H9 (cell line): Measurements from ENCODE around the gene PPP2R2B. TPM values are rescaled to one million over a fixed set of nuclear protein-coding genes. Genes with fewer than 3 reads are reported as not detected.

Source experiments
- DNase-seq: peaks from one replicate; pipeline ENCODE4 v3.0.0-alpha.2; 2017
- H2AFZ ChIP-seq: one replicate; pipeline ENCODE4 v1.6.1; 2013; ENCODE audit warnings: mild to moderate bottlenecking, low read length, control low read depth, moderate library complexity
- H2AK5ac ChIP-seq: 2 replicates; pipeline ENCODE4 v1.6.1; 2013; ENCODE audit warnings: low read length, control low read depth, mixed read lengths; ENCODE audit not compliant: insufficient read length
- H2BK120ac ChIP-seq: one replicate; pipeline ENCODE4 v1.6.1; 2013; ENCODE audit warnings: low read depth, mild to moderate bottlenecking, low read length, control low read depth, inconsistent platforms; ENCODE audit not compliant: poor library complexity, severe bottlenecking
- H2BK12ac ChIP-seq: 2 replicates; pipeline ENCODE4 v1.6.1; 2013; ENCODE audit warnings: low read length, control low read depth, mixed read lengths, low read depth; ENCODE audit not compliant: insufficient read length
- H2BK15ac ChIP-seq: 2 replicates; pipeline ENCODE4 v1.6.1; 2013; ENCODE audit warnings: low read depth, low read length, control low read depth
- H2BK20ac ChIP-seq: one replicate; pipeline ENCODE4 v1.6.1; 2013; ENCODE audit warnings: low read depth, mild to moderate bottlenecking, low read length, control low read depth, inconsistent platforms; ENCODE audit not compliant: poor library complexity, severe bottlenecking
- H2BK5ac ChIP-seq: 2 replicates; pipeline ENCODE4 v1.6.1; 2013; ENCODE audit warnings: low read length, control low read depth, mixed read lengths; ENCODE audit not compliant: insufficient read length
- H3K14ac ChIP-seq: 2 replicates; pipeline ENCODE4 v1.6.1; 2013; ENCODE audit warnings: low read length, control low read depth; ENCODE audit not compliant: insufficient read depth
- H3K18ac ChIP-seq: 2 replicates; pipeline ENCODE4 v1.6.1; 2013; ENCODE audit warnings: low read depth, mild to moderate bottlenecking, mixed read lengths, low read length, control low read depth; ENCODE audit not compliant: insufficient read length
- H3K23ac ChIP-seq: 2 replicates; pipeline ENCODE4 v1.6.1; 2013; ENCODE audit warnings: low read length, control low read depth, mixed read lengths, low read depth; ENCODE audit not compliant: insufficient read length
- H3K23me2 ChIP-seq: 2 replicates; pipeline ENCODE4 v1.6.1; 2013; ENCODE audit warnings: low read depth, mild to moderate bottlenecking, mixed read lengths, low read length, control low read depth; ENCODE audit not compliant: insufficient read length, poor library complexity, severe bottlenecking
- H3K27ac ChIP-seq: 2 replicates; pipeline ENCODE4 v1.5.1; 2013; ENCODE audit warnings: low read length, control low read depth, mixed read lengths, low read depth; ENCODE audit not compliant: insufficient read length
- H3K27me3 ChIP-seq: 2 replicates; pipeline ENCODE4 v1.6.1; 2013; ENCODE audit warnings: low read length, control low read depth, inconsistent platforms; ENCODE audit not compliant: insufficient read depth
- H3K4ac ChIP-seq: 2 replicates; pipeline ENCODE4 v1.6.1; 2013; ENCODE audit warnings: low read depth, mild to moderate bottlenecking, control low read depth, inconsistent platforms, low read length, moderate library complexity
- H3K4me1 ChIP-seq: 2 replicates; pipeline ENCODE4 v1.6.1; 2013; ENCODE audit warnings: low read length, control low read depth, inconsistent platforms; ENCODE audit not compliant: insufficient read depth
- H3K4me2 ChIP-seq: 2 replicates; pipeline ENCODE4 v1.6.1; 2013; ENCODE audit warnings: low read length, control low read depth, mixed read lengths; ENCODE audit not compliant: insufficient read length, insufficient read depth
- H3K56ac ChIP-seq: 2 replicates; pipeline ENCODE4 v1.6.1; 2013; ENCODE audit warnings: low read depth, mild to moderate bottlenecking, mixed read lengths, low read length, control low read depth; ENCODE audit not compliant: insufficient read length
- H3K79me1 ChIP-seq: 2 replicates; pipeline ENCODE4 v1.6.1; 2013; ENCODE audit warnings: low read depth, mild to moderate bottlenecking, moderate library complexity, low read length, control low read depth, inconsistent platforms; ENCODE audit not compliant: insufficient read depth, poor library complexity, severe bottlenecking
- H3K79me2 ChIP-seq: 2 replicates; pipeline ENCODE4 v1.6.1; 2013; ENCODE audit warnings: low read length, control low read depth, inconsistent platforms; ENCODE audit not compliant: insufficient read depth
- H3K9ac ChIP-seq: 2 replicates; pipeline ENCODE4 v1.6.1; 2013; ENCODE audit warnings: low read length, control low read depth, mixed read lengths; ENCODE audit not compliant: insufficient read length; ENCODE audit errors: extremely low read depth
- H3K9me3 ChIP-seq: one replicate; pipeline ENCODE4 v1.6.1; 2013; ENCODE audit warnings: low read depth, low read length, inconsistent platforms; ENCODE audit not compliant: control insufficient read depth
- H3T11ph ChIP-seq: one replicate; pipeline ENCODE4 v1.6.1; 2013; ENCODE audit warnings: mild to moderate bottlenecking, low read length, control low read depth, inconsistent platforms
- H4K20me1 ChIP-seq: one replicate; pipeline ENCODE4 v1.6.1; 2013; ENCODE audit not compliant: control insufficient read depth, insufficient read length, insufficient read depth
- H4K5ac ChIP-seq: 2 replicates; pipeline ENCODE4 v1.6.1; 2013; ENCODE audit warnings: low read depth, mild to moderate bottlenecking, mixed read lengths, low read length, control low read depth; ENCODE audit not compliant: insufficient read length
- H4K8ac ChIP-seq: replicated peaks from 2 replicates; pipeline ENCODE4 v1.6.1; 2013; ENCODE audit warnings: low read length, control low read depth, mixed read lengths, low read depth; ENCODE audit not compliant: insufficient read length
- H4K91ac ChIP-seq: 2 replicates; pipeline ENCODE4 v1.6.1; 2013; ENCODE audit warnings: low read depth, mild to moderate bottlenecking, moderate library complexity, mixed read lengths, low read length, control low read depth; ENCODE audit not compliant: insufficient read length
- H3K27ac Mint-ChIP-seq, 3 experiments: 2 replicates in 2 of 3; 3 replicates in 1 of 3; pipeline ENCODE4 v1.8.0; 2020 to 2021; ENCODE audit warnings: mixed read lengths in 3 of 3, mild to moderate bottlenecking in 1 of 3, moderate library complexity in 1 of 3
- H3K27me3 Mint-ChIP-seq: 2 replicates; pipeline ENCODE4 v1.8.0; 2021; ENCODE audit warnings: low read depth, mild to moderate bottlenecking, moderate library complexity, mixed read lengths
- H3K36me3 Mint-ChIP-seq, 3 experiments: 2 replicates in 2 of 3; 3 replicates in 1 of 3; pipeline ENCODE4 v1.8.0; 2020 to 2021; ENCODE audit warnings: low read depth in 3 of 3, mixed read lengths in 3 of 3; ENCODE audit not compliant: insufficient read depth in 1 of 3
- H3K4me1 Mint-ChIP-seq, 2 experiments: 2 replicates each; pipeline ENCODE4 v1.8.0; 2020; ENCODE audit warnings: mixed read lengths in 2 of 2
- H3K4me3 Mint-ChIP-seq, 2 experiments: 2 replicates in 1 of 2; 3 replicates in 1 of 2; pipeline ENCODE4 v1.8.0; 2020 to 2021; ENCODE audit warnings: mild to moderate bottlenecking in 2 of 2, mixed read lengths in 2 of 2, moderate library complexity in 1 of 2
- H3K9me3 Mint-ChIP-seq, 2 experiments: 2 replicates in 1 of 2; 3 replicates in 1 of 2; pipeline ENCODE4 v1.8.0; 2020; ENCODE audit warnings: mild to moderate bottlenecking in 2 of 2, mixed read lengths in 2 of 2, moderate library complexity in 1 of 2
- CTCF ChIP-seq: fragments of 200-600 bp; sonication (generic); conservative IDR thresholded peaks from 3 replicates; pipeline ENCODE4 v1.8.0; 2021; ENCODE audit warnings: antibody characterized with exemption, mild to moderate bottlenecking
- total RNA-seq: library from RNA; stranded (reverse); gene quantifications from 2 replicates; pipeline ENCODE4 v1.2.1, GENCODE V29; 2021

PPP2R2B gene
- total RNA-seq, 1 experiment from 2014 or later: 14.3 TPM

DNA sequence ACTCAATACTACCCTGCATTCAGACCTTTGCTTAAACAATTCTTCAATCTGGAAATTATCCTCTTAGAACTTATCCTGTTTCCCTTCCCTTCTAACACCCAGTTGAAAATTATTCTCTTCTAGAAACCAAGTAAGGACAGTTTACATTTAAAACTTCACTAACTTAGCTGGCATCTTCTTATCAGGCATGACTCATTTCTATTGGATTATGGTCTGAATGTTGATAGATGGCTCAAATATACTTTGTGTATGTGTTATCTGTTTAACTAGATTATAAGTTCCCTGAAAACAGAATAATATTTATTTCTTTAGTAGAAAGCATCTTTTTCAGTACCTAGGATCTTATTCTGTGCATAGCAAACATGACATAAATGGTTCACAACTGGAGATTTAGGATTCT is 161.9 kb downstream of the PPP2R2B start:
- Mint-ChIP-seq H3K27ac (no peak overlapping the region), H3K4me3 (no peak overlapping the region), H3K4me1 (peaks cover 0 to 2% of the 10 kb centered on the region in 2 experiments; a peak in 1 of 4 replicates), H3K36me3 (no peaks in the 10 kb centered on the region), H3K27me3 (no peaks in the 10 kb centered on the region), H3K9me3 (no peaks in the 10 kb centered on the region)
- DNase-seq: no peak
- H4K20me1 ChIP-seq: no peaks in the 10 kb centered on the region
- H3K23me2 ChIP-seq: no peaks in the 10 kb centered on the region
- H2AFZ ChIP-seq: no peak overlapping the region
- no peak overlapping the region for H2BK120ac ChIP-seq
- no peak overlapping the region for H3K23ac ChIP-seq
- no peaks in the 10 kb centered on the region for H3K4me1 ChIP-seq
- no peak overlapping the region for H4K8ac ChIP-seq
- no peak overlapping the region for H3K18ac ChIP-seq
- H3K56ac ChIP-seq: no peak overlapping the region
- H3K79me1 ChIP-seq: no peaks in the 10 kb centered on the region
- no peak overlapping the region for H3T11ph ChIP-seq
- no peak overlapping the region for H2BK15ac ChIP-seq
- no peak for TF ChIP-seq CTCF
- no peak overlapping the region for H3K9ac ChIP-seq
- H4K91ac ChIP-seq: no peak overlapping the region
- H4K5ac ChIP-seq: no peak overlapping the region
- no peak overlapping the region for H3K14ac ChIP-seq
- no peak overlapping the region for H3K27ac ChIP-seq
- H3K4ac ChIP-seq: no peak overlapping the region
- H3K9me3 ChIP-seq: no peaks in the 10 kb centered on the region
- H3K4me2 ChIP-seq: no peak overlapping the region
- no peaks in the 10 kb centered on the region for H3K27me3 ChIP-seq
- H2BK12ac ChIP-seq: no peak overlapping the region
- no peak overlapping the region for H2AK5ac ChIP-seq
- no peak overlapping the region for H2BK20ac ChIP-seq
- no peak overlapping the region for H2BK5ac ChIP-seq
- H3K79me2 ChIP-seq: no peaks in the 10 kb centered on the region; the same call in 1 of the 2 replicates
